Thyroid gland (tissue), 4 donors: Measurements from ENCODE around the gene ADAMTSL3. TPM values are rescaled to one million over a fixed set of nuclear protein-coding genes. Genes with fewer than 3 reads are reported as not detected.
A peak's percentile ranks its signal among the peaks of the same experiment; 100 is the strongest.
"Not testable (repeated sequence)": the region's sequence is repeated elsewhere in the genome, so short reads cannot be mapped to it uniquely, and the experiment has no call there.

Source experiments
- DNase-seq, 2 donors: peaks; one replicate each; pipeline ENCODE4 v3.0.0-alpha.2; 2019
- H3K27ac ChIP-seq, 3 donors: fragments of 200-600 bp; sonication (generic); 1 replicate in 2 of 3; 2 replicates in 1 of 3; pipeline ENCODE4 v1.5.1; 2016 to 2019; ENCODE audit warnings: mild to moderate bottlenecking in 1 of 3, moderate library complexity in 1 of 3
- H3K27me3 ChIP-seq: fragments of 200-600 bp; sonication (generic); one replicate; pipeline ENCODE4 v1.5.1; 2019
- H3K36me3 ChIP-seq, 2 donors: fragments of 200-600 bp; sonication (generic); one replicate each; pipeline ENCODE4 v1.5.1; 2016 to 2019
- H3K4me1 ChIP-seq, 2 donors: fragments of 200-600 bp; sonication (generic); one replicate each; pipeline ENCODE4 v1.5.1; 2017 to 2019
- H3K4me3 ChIP-seq, 3 donors: fragments of 200-600 bp; sonication (generic); replicated peaks in 1 of 3; 1 replicate in 2 of 3; 2 replicates in 1 of 3; pipeline ENCODE4 v1.5.1; 2016; ENCODE audit warnings: mild to moderate bottlenecking in 1 of 3
- H3K9me3 ChIP-seq: fragments of 200-600 bp; sonication (generic); one replicate; pipeline ENCODE4 v1.5.1; 2017
- CTCF ChIP-seq, 6 experiments: fragments of 200-600 bp in 3 of 6; fragments of 450-650 bp in 3 of 6; sonication (generic) in 3 of 6; IDR thresholded peaks; one replicate each; pipeline ENCODE4 v1.5.1; 2016 to 2019; ENCODE audit warnings: antibody characterized with exemption in 6 of 6, mild to moderate bottlenecking in 2 of 6, inconsistent platforms in 1 of 6, moderate library complexity in 1 of 6
- POLR2A ChIP-seq, 2 donors: fragments of 450-650 bp; IDR thresholded peaks; one replicate each; pipeline ENCODE4 v1.6.1; 2017; ENCODE audit warnings: antibody characterized with exemption in 2 of 2, mild to moderate bottlenecking in 2 of 2, moderate library complexity in 1 of 2
- WGBS, 2 donors: methylation state at CpG; one replicate each; pipeline ENCODE4 v1.1.5; 2017; 5-methylcytosine and 5-hydroxymethylcytosine counted together
- intact Hi-C: fragments of 100-400 bp; cut with DNase I; formaldehyde crosslinking; loops from one replicate; pipeline ENCODE4 v1.15.1; 2023
- total RNA-seq, 4 donors: library from RNA; depleted of rRNA; stranded (reverse); fragments of >200 nt; gene quantifications; one replicate each; pipeline ENCODE4 v1.2.3, GENCODE V29; 2016

ADAMTSL3 gene
- total RNA-seq, 4 donors from 2014 or later = 5.5 to 14.8 (median 6.5) TPM

- TF ChIP-seq CTCF (IDR thresholded peaks at IDR 0.05) (peak in 1 of 6 experiments; percentile 26), POLR2A (IDR thresholded peaks at IDR 0.05) (no peak)
- Histone ChIP-seq H3K4me1 (no peaks in the 10 kb centered on the region), H3K4me3 (no peak overlapping the region), H3K27ac (no peak overlapping the region), H3K36me3 (no peaks in the 10 kb centered on the region), H3K27me3 (no peaks in the 10 kb centered on the region), H3K9me3 (no peaks in the 10 kb centered on the region)
- DNase-seq = no peak
- intact Hi-C loops = loop anchor here (10.0 kb wide), 1 partner anchor 470 kb away; no protein-coding TSS in a partner anchor
- 41 to 58% methylated on average over 3 of the region's 3 CpGs for WGBS, 2 donors
Observed at GRCh38 chr15:84034578-84035398, 380.9 kb downstream of the ADAMTSL3 start.

- Histone ChIP-seq H3K27me3 (no peaks in the 10 kb centered on the region), H3K9me3 (no peaks in the 10 kb centered on the region), H3K36me3 (no peaks in the 10 kb centered on the region), H3K4me3 (no peak overlapping the region), H3K4me1 (no peaks in the 10 kb centered on the region), H3K27ac (no peak overlapping the region)
- WGBS, 2 donors = 20% methylated on average over 2 of the region's 2 CpGs
- no peak for DNase-seq
- peak in 3 of 6 experiments; percentile 8 to 21 (median 19) for TF ChIP-seq CTCF (IDR thresholded peaks at IDR 0.05)
- TF ChIP-seq POLR2A (IDR thresholded peaks at IDR 0.05) = no peak
- intact Hi-C loops = loop anchor here (10.0 kb wide), 1 partner anchor 471 kb away; no protein-coding TSS in a partner anchor
Observed at GRCh38 chr15:84035399-84035766, 381.5 kb downstream of the ADAMTSL3 start.

GRCh38 chr15:84037301-84037700 is 383.4 kb downstream of the ADAMTSL3 start:
- intact Hi-C loops = loop anchor here (10.0 kb wide), 1 partner anchor 472 kb away; no protein-coding TSS in a partner anchor
- no peaks in the 10 kb centered on the region for H3K9me3 ChIP-seq
- no peak for TF ChIP-seq POLR2A (IDR thresholded peaks at IDR 0.05)
- TF ChIP-seq CTCF (IDR thresholded peaks at IDR 0.05) = no peak
- H3K27ac ChIP-seq = no peak overlapping the region
- H3K4me3 ChIP-seq = no peak overlapping the region
- no peak for DNase-seq
- no peaks in the 10 kb centered on the region for H3K4me1 ChIP-seq
- H3K27me3 ChIP-seq = no peaks in the 10 kb centered on the region
- H3K36me3 ChIP-seq = no peaks in the 10 kb centered on the region

- H3K36me3 ChIP-seq, H3K4me1 ChIP-seq, DNase-seq, H3K4me3 ChIP-seq, H3K27me3 ChIP-seq, intact Hi-C loops, H3K27ac ChIP-seq, H3K9me3 ChIP-seq: not testable (repeated sequence)
- WGBS, 2 donors = 77 to 78% methylated on average over 17 to 18 of the region's 18 CpGs
Observed at GRCh38 chr15:84042434-84043056, 388.6 kb downstream of the ADAMTSL3 start.

GRCh38 chr15:84046064-84046637 is 392.2 kb downstream of the ADAMTSL3 start:
- no peaks in the 10 kb centered on the region for H3K9me3 ChIP-seq
- intact Hi-C loops = no loop called here
- no peaks in the 10 kb centered on the region for H3K27me3 ChIP-seq
- no peak for DNase-seq
- no peak overlapping the region for H3K27ac ChIP-seq
- no peaks in the 10 kb centered on the region for H3K4me1 ChIP-seq
- H3K36me3 ChIP-seq = no peaks in the 10 kb centered on the region
- 84 to 88% methylated on average over 4 of the region's 4 CpGs for WGBS, 2 donors
- TF ChIP-seq CTCF (IDR thresholded peaks at IDR 0.05) = no peak
- no peak for TF ChIP-seq POLR2A (IDR thresholded peaks at IDR 0.05)
- no peak overlapping the region for H3K4me3 ChIP-seq

- H3K36me3 ChIP-seq, H3K27me3 ChIP-seq, H3K4me3 ChIP-seq, intact Hi-C loops, DNase-seq, H3K27ac ChIP-seq, H3K4me1 ChIP-seq, H3K9me3 ChIP-seq: not testable (repeated sequence)
- WGBS, 2 donors = 26 to 38% methylated on average over 4 of the region's 4 CpGs
Observed at GRCh38 chr15:84049480-84049879, 395.6 kb downstream of the ADAMTSL3 start.
